ENCODE data around the gene EIF2AK3.
"Not testable (repeated sequence)": the region's sequence is repeated elsewhere in the genome, so short reads cannot be mapped to it uniquely, and the experiment has no call there.

EIF2AK3 gene

GRCh38 chr2:88627055-88627855 lies at the start of gene EIF2AK3:
TSS of gene EIF2AK3 (minus strand) at chr2:88627464. CDS start at chr2:88627274, 190 bp downstream.
- DNase-seq: peak; percentile 93

- no peak for DNase-seq
Observed at GRCh38 chr2:88673363-88673762, 46.1 kb upstream of the EIF2AK3 start.

GRCh38 chr2:88671786-88672427 lies 44.6 kb upstream of the EIF2AK3 start:
- no peak for DNase-seq

GRCh38 chr2:88669482-88670214 lies 42.4 kb upstream of the EIF2AK3 start:
- peak; percentile 31 for DNase-seq

GRCh38 chr2:88668862-88669261 lies 41.6 kb upstream of the EIF2AK3 start:
- no peak for DNase-seq

- DNase-seq: no peak
Observed at GRCh38 chr2:88667219-88667618, 40.0 kb upstream of the EIF2AK3 start.

- no peak for DNase-seq
Observed at GRCh38 chr2:88666576-88666975, 39.3 kb upstream of the EIF2AK3 start.

GRCh38 chr2:88660622-88661021 lies 33.4 kb upstream of the EIF2AK3 start:
- DNase-seq: no peak

- no peak for DNase-seq
Observed at GRCh38 chr2:88659538-88659915, 32.3 kb upstream of the EIF2AK3 start.

GRCh38 chr2:88658881-88659537 lies 31.7 kb upstream of the EIF2AK3 start:
- DNase-seq: no peak

- no peak for DNase-seq
Observed at GRCh38 chr2:88658326-88658725, 31.1 kb upstream of the EIF2AK3 start.

- no peak for DNase-seq
Observed at GRCh38 chr2:88657131-88657530, 29.9 kb upstream of the EIF2AK3 start.

GRCh38 chr2:88656690-88657089 lies 29.4 kb upstream of the EIF2AK3 start:
- no peak for DNase-seq

- DNase-seq: no peak
Observed at GRCh38 chr2:88654714-88655113, 27.4 kb upstream of the EIF2AK3 start.

- DNase-seq: no peak
Observed at GRCh38 chr2:88651646-88652045, 24.4 kb upstream of the EIF2AK3 start.

- not testable (repeated sequence) for DNase-seq
Observed at GRCh38 chr2:88645291-88645882, 18.1 kb upstream of the EIF2AK3 start.

- no peak for DNase-seq
Observed at GRCh38 chr2:88642278-88642677, 15.0 kb upstream of the EIF2AK3 start.

- DNase-seq: no peak
Observed at GRCh38 chr2:88641330-88641729, 14.1 kb upstream of the EIF2AK3 start.

GRCh38 chr2:88639865-88640264 lies 12.6 kb upstream of the EIF2AK3 start:
- no peak for DNase-seq

- DNase-seq: peak; percentile 28
Observed at GRCh38 chr2:88638743-88639142, 11.5 kb upstream of the EIF2AK3 start.

GRCh38 chr2:88638123-88638650 lies 10.9 kb upstream of the EIF2AK3 start:
- DNase-seq: no peak

- no peak for DNase-seq
Observed at GRCh38 chr2:88637464-88637863, 10.2 kb upstream of the EIF2AK3 start.

GRCh38 chr2:88636026-88636425 lies 8.8 kb upstream of the EIF2AK3 start:
- DNase-seq: no peak

Measured in stimulated activated CD8-positive, alpha-beta memory T cell treated with anti-CD3 and anti-CD28 coated beads, Interleukin-4, amount 100 ng/mL, for 48 hours (primary cell).